HepG2 (cell line): ENCODE measurements around the gene GDPGP1. TPM values are rescaled to one million over a fixed set of nuclear protein-coding genes. Genes with fewer than 3 reads are reported as not detected.
A peak's percentile ranks its signal among the peaks of the same experiment; 100 is the strongest.

Experiments
- CAMTA2 ChIP-seq: sonication (generic); formaldehyde crosslinking; IDR thresholded peaks from 2 replicates; pipeline ENCODE4 v1.4.0; 2020; ENCODE audit warnings: mild to moderate bottlenecking, missing genetic modification reagents, borderline replicate concordance
- CENPT ChIP-seq: sonication (generic); formaldehyde crosslinking; IDR thresholded peaks from 2 replicates; pipeline ENCODE4 v1.8.0; 2022; ENCODE audit warnings: low read depth, mild to moderate bottlenecking, moderate library complexity, missing genetic modification reagents
- CTCF ChIP-seq: sonication (generic); formaldehyde crosslinking; IDR thresholded peaks from 2 replicates; pipeline ENCODE4 v1.5.0; 2020; ENCODE audit warnings: mild to moderate bottlenecking, missing genetic modification reagents, moderate library complexity
- MED8 ChIP-seq: sonication (generic); formaldehyde crosslinking; IDR thresholded peaks from 2 replicates; pipeline ENCODE4 v1.8.1; 2023; ENCODE audit warnings: mild to moderate bottlenecking, missing genetic modification reagents; ENCODE audit not compliant: insufficient replicate concordance
- MTA3 ChIP-seq: sonication (generic); formaldehyde crosslinking; IDR thresholded peaks from 2 replicates; pipeline ENCODE4 v1.4.0; 2020; ENCODE audit warnings: missing genetic modification reagents
- MXD1 ChIP-seq: sonication (generic); formaldehyde crosslinking; IDR thresholded peaks from 2 replicates; pipeline ENCODE4 v1.4.0; 2020; ENCODE audit warnings: mild to moderate bottlenecking, missing genetic modification reagents
- MYNN ChIP-seq: sonication (generic); formaldehyde crosslinking; IDR thresholded peaks from 2 replicates; pipeline ENCODE4 v1.4.0; 2020; ENCODE audit warnings: mild to moderate bottlenecking, low read depth, missing genetic modification reagents
- PAWR ChIP-seq: sonication (generic); formaldehyde crosslinking; IDR thresholded peaks from 2 replicates; pipeline ENCODE4 v1.4.0; 2020; ENCODE audit warnings: missing genetic modification reagents, mild to moderate bottlenecking, borderline replicate concordance
- POGK ChIP-seq: sonication (generic); formaldehyde crosslinking; conservative IDR thresholded peaks from 2 replicates; pipeline ENCODE4 v1.8.0; 2022; ENCODE audit warnings: mild to moderate bottlenecking, moderate library complexity, missing genetic modification reagents
- REL ChIP-seq: sonication (generic); formaldehyde crosslinking; conservative IDR thresholded peaks from 2 replicates; pipeline ENCODE4 v1.8.0; 2022; ENCODE audit warnings: mild to moderate bottlenecking, missing genetic modification reagents, moderate library complexity
- SOX5 ChIP-seq: IDR thresholded peaks from 2 replicates; pipeline ENCODE4 v1.6.1; 2016; ENCODE audit warnings: borderline replicate concordance
- SRY ChIP-seq: sonication (generic); formaldehyde crosslinking; IDR thresholded peaks from 2 replicates; pipeline ENCODE4 v1.8.0; 2022; ENCODE audit warnings: mild to moderate bottlenecking, missing genetic modification reagents
- ZC3H4 ChIP-seq: sonication (generic); formaldehyde crosslinking; IDR thresholded peaks from 2 replicates; pipeline ENCODE4 v1.4.0; 2020; ENCODE audit warnings: missing genetic modification reagents, borderline replicate concordance
- ZNF136 ChIP-seq: sonication (generic); formaldehyde crosslinking; IDR thresholded peaks from 2 replicates; pipeline ENCODE4 v1.8.1; 2022; ENCODE audit warnings: low read depth, mild to moderate bottlenecking, moderate library complexity, missing genetic modification reagents
- ZNF143 ChIP-seq: sonication (generic); formaldehyde crosslinking; IDR thresholded peaks from 2 replicates; pipeline ENCODE4 v1.4.0; 2020; ENCODE audit warnings: missing genetic modification reagents
- ZNF510 ChIP-seq: sonication (generic); formaldehyde crosslinking; IDR thresholded peaks from 2 replicates; pipeline ENCODE4 v1.4.0; 2020; ENCODE audit warnings: low read depth, mild to moderate bottlenecking, missing genetic modification reagents
- polyA plus RNA-seq, 8 experiments: library from polyadenylated mRNA; depleted of rRNA in 3 of 8; stranded (reverse) in 7 of 8; unstranded in 1 of 8; fragments of >200 nt; fragmentation: Illumina TruSeq in 4 of 8; extraction: Trizol in 4 of 8; gene quantifications; 2 replicates each; pipeline versions ENCODE4 v1.2.1 to v1.2.3, GENCODE V29; 2011 to 2016; ENCODE audit warnings: low read depth in 4 of 8, missing spikeins in 1 of 8, mixed read lengths in 1 of 8; ENCODE audit not compliant: insufficient read depth in 1 of 8
- total RNA-seq, 5 experiments: library from RNA; depleted of rRNA; stranded (reverse); fragments of >200 nt; fragmentation: Illumina TruSeq; extraction: Trizol; gene quantifications; 2 replicates each; pipeline ENCODE4 v1.2.3, GENCODE V29; 2016; ENCODE audit warnings: low read depth in 1 of 5
- TF ChIP-seq, protein P1 (sequence below): IDR thresholded peaks from 2 replicates; pipeline ENCODE4 v1.6.1; 2016; ENCODE audit warnings: low read depth, control low read depth
- TF ChIP-seq, protein P2 (sequence below): sonication (generic); formaldehyde crosslinking; IDR thresholded peaks from 2 replicates; pipeline ENCODE4 v1.4.0; 2020; ENCODE audit warnings: mild to moderate bottlenecking, missing genetic modification reagents, borderline replicate concordance

Gene GDPGP1
- total and polyA plus RNA-seq, 2 of the 13 experiments (the other 11 are each of a cell fraction or from before 2014, with no cell fraction given), result 1.5 to 4.3 TPM

GRCh38 chr15:90184786-90185704 is 49.0 kb upstream of the GDPGP1 start (continued):
- TF ChIP-seq ZNF510 (CRISPR knock-in tag) (no peak), CENPT (no peak), MYNN (CRISPR knock-in tag) (no peak), POGK (CRISPR knock-in tag) (peak; percentile 71; the same call in 1 of the 2 replicates), SRY (CRISPR knock-in tag) (0 out of 2 replicates have a peak, but pooled peaks have one; percentile 63), PAWR (CRISPR knock-in tag) (no peak), MTA3 (CRISPR knock-in tag) (no peak), REL (CRISPR knock-in tag) (no peak; the same call in 1 of the 2 replicates), MED8 (CRISPR knock-in tag) (no peak), CTCF (CRISPR knock-in tag) (no peak), ZC3H4 (CRISPR knock-in tag) (no peak), CAMTA2 (CRISPR knock-in tag) (no peak), MXD1 (CRISPR knock-in tag) (no peak), SOX5 (no peak), ZNF143 (no peak), ZNF136 (CRISPR knock-in tag) (0 out of 2 replicates have a peak, but pooled peaks have one; percentile 55)
- TF ChIP-seq, protein P1, sequence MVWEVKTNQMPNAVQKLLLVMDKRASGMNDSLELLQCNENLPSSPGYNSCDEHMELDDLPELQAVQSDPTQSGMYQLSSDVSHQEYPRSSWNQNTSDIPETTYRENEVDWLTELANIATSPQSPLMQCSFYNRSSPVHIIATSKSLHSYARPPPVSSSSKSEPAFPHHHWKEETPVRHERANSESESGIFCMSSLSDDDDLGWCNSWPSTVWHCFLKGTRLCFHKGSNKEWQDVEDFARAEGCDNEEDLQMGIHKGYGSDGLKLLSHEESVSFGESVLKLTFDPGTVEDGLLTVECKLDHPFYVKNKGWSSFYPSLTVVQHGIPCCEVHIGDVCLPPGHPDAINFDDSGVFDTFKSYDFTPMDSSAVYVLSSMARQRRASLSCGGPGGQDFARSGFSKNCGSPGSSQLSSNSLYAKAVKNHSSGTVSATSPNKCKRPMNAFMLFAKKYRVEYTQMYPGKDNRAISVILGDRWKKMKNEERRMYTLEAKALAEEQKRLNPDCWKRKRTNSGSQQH (CRISPR knock-in tag), result no peak
- TF ChIP-seq, protein P2, sequence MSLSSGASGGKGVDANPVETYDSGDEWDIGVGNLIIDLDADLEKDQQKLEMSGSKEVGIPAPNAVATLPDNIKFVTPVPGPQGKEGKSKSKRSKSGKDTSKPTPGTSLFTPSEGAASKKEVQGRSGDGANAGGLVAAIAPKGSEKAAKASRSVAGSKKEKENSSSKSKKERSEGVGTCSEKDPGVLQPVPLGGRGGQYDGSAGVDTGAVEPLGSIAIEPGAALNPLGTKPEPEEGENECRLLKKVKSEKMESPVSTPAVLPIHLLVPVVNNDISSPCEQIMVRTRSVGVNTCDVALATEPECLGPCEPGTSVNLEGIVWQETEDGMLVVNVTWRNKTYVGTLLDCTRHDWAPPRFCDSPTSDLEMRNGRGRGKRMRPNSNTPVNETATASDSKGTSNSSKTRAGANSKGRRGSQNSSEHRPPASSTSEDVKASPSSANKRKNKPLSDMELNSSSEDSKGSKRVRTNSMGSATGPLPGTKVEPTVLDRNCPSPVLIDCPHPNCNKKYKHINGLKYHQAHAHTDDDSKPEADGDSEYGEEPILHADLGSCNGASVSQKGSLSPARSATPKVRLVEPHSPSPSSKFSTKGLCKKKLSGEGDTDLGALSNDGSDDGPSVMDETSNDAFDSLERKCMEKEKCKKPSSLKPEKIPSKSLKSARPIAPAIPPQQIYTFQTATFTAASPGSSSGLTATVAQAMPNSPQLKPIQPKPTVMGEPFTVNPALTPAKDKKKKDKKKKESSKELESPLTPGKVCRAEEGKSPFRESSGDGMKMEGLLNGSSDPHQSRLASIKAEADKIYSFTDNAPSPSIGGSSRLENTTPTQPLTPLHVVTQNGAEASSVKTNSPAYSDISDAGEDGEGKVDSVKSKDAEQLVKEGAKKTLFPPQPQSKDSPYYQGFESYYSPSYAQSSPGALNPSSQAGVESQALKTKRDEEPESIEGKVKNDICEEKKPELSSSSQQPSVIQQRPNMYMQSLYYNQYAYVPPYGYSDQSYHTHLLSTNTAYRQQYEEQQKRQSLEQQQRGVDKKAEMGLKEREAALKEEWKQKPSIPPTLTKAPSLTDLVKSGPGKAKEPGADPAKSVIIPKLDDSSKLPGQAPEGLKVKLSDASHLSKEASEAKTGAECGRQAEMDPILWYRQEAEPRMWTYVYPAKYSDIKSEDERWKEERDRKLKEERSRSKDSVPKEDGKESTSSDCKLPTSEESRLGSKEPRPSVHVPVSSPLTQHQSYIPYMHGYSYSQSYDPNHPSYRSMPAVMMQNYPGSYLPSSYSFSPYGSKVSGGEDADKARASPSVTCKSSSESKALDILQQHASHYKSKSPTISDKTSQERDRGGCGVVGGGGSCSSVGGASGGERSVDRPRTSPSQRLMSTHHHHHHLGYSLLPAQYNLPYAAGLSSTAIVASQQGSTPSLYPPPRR (CRISPR knock-in tag), result peak; percentile 71; the same call in 1 of the 2 replicates
